Measurements from ENCODE around the gene FAM131C.
A peak's percentile ranks its signal among the peaks of the same experiment; 100 is the strongest.

Gene FAM131C

GRCh38 chr1:16017076-16017460 is 56.4 kb downstream of the FAM131C start:
- FAIRE-seq (no peak), DNase-seq (ENCODE audit: low spot score) (no peak)

- DNase-seq (ENCODE audit: low spot score) = no peak
- FAIRE-seq = no peak
Measured at GRCh38 chr1:16015960-16016901, 57.2 kb downstream of the FAM131C start.

GRCh38 chr1:16015491-16015890 is 58.0 kb downstream of the FAM131C start:
- DNase-seq (ENCODE audit: low spot score) = no peak
- FAIRE-seq = no peak

GRCh38 chr1:16014509-16015482 is 58.7 kb downstream of the FAM131C start:
- no peak for DNase-seq (ENCODE audit: low spot score)
- no peak for FAIRE-seq

- no peak for FAIRE-seq
- no peak for DNase-seq (ENCODE audit: low spot score)
Measured at GRCh38 chr1:16013908-16014258, 59.6 kb downstream of the FAM131C start.

GRCh38 chr1:16013220-16013907 is 60.1 kb downstream of the FAM131C start:
- FAIRE-seq = no peak
- DNase-seq (ENCODE audit: low spot score) = peak; percentile 87

GRCh38 chr1:16012590-16013219 is 60.7 kb downstream of the FAM131C start:
- DNase-seq (ENCODE audit: low spot score) (peak; percentile 79), FAIRE-seq (no peak)

- FAIRE-seq = no peak
Measured at GRCh38 chr1:16011936-16012589, 61.4 kb downstream of the FAM131C start.

GRCh38 chr1:16010837-16011236 is 62.6 kb downstream of the FAM131C start:
- DNase-seq (ENCODE audit: low spot score) (no peak), FAIRE-seq (no peak)

More at GRCh38 chr1:16011936-16012589, 61.4 kb downstream of the FAM131C start:
- no peak for DNase-seq (ENCODE audit: low spot score)

GRCh38 chr1:16009678-16010077 is 63.8 kb downstream of the FAM131C start:
- FAIRE-seq = no peak

GRCh38 chr1:16009030-16009460 is 64.4 kb downstream of the FAM131C start:
- no peak for FAIRE-seq
- DNase-seq (ENCODE audit: low spot score) = peak; percentile 71

More at GRCh38 chr1:16009678-16010077, 63.8 kb downstream of the FAM131C start:
- no peak for DNase-seq (ENCODE audit: low spot score)

All from urothelium cell line (cell line).